Activated T-cell treated with anti-CD3 and anti-CD28 coated beads for 1 hour (primary cell): ENCODE results near the gene KIF26A.

Experiments
- DNase-seq: peaks from one replicate; pipeline ENCODE4 v3.0.0-alpha.2; 2020; ENCODE audit warnings: low read depth

The KIF26A gene

DNA sequence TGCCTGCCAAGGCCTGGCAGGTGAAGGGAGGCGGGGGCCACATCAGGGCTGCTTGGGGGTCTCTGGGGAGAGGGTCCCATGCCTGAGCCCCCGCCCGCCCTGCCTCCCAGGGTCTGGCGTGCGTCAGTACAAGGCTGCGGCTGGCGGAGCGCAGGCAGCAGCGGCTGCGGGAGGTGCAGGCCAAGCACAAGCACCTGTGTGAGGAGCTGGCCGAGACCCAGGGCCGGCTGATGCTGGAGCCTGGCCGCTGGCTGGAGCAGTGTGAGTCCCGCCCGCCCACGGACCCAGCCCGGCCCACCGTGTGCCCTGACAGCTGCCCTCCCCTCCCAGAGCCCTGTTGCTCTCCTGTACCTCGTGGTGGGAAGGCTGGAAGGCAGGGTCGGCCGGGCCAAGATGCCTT, 40.7 kb downstream of the KIF26A start:
- no peak for DNase-seq

DNA sequence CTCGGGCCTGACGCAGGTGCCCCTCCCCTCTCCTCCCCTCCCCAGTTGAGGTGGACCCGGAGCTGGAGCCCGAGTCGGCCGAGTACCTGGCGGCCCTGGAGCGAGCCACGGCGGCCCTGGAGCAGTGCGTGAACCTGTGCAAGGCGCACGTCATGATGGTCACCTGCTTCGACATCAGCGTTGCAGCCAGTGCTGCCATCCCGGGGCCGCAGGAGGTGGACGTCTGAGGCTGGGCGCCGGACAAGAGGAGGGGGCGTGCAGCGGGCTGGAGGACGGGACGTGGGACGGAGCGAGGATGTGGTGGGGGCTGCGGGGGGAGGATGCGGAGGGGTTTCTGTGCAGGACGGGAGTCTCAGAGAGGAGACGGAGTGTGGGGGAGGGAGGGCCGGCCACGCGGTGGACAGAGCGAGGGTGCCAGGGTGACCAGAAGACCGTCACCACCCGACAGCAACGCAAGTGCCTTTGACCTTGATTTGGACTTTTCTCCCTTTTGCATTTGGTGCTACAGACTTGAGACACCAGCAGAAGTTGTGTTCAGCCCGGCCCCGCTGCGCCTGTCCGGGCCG, 41.3 kb downstream of the KIF26A start:
- no peak for DNase-seq

- no peak for DNase-seq
Observed at GRCh38 chr14:104180561-104181165, 42.3 kb downstream of the KIF26A start.

- DNase-seq, result no peak
Observed at GRCh38 chr14:104181761-104182530, 43.6 kb downstream of the KIF26A start.

DNA sequence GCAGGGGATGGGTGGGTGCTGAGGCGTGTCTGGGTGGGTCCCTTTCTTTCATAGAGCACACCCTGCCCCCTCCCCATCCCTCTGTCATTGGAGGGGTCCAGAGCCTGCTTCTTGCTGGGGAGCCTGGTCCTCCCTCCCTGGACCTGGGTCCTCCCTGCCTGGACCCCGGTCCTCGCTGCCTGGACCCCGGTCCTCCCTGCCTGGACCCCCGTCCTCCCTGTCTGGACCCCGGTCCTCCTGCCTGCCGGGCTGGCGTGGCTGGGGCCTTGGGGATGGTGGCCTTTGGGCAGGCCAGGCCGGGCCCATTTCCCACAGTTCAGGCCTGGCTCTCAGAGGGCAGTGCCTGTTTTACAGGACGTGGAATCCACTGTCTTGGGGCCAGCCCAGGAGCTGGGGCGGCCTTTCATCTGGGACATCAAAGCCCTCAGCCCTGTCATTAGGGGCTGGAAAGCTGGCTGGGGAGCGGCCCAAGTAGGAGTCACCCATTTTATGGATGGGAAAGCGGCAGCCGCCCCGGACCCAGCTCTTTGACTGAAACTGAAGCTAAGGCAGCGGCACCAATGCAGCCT, 44.6 kb downstream of the KIF26A start:
- no peak for DNase-seq

GRCh38 chr14:104183796-104184195, 45.4 kb downstream of the KIF26A start:
- DNase-seq, result no peak

DNA sequence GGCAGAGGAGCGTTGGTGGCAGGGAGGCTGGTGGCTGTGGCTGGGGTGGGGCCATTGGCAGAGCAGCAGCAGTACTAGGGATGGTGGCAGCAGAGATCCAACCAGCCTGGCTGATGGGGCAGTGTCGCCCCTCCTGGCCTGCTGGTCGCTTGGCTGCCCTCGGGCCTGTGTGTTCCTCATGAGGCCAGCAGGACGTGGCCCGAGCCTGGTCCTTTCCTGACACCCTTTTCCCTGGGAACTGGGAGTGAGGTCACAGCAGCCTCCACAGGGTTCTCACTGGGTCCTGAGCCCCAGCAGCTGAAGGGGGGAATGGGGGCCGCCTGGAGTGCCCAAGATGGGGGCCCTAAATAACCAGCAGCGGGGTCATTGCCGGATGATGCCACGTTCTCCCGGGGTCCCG, 46.1 kb downstream of the KIF26A start:
- no peak for DNase-seq

- DNase-seq, result no peak
Observed at GRCh38 chr14:104184911-104185499, 46.6 kb downstream of the KIF26A start.

DNA sequence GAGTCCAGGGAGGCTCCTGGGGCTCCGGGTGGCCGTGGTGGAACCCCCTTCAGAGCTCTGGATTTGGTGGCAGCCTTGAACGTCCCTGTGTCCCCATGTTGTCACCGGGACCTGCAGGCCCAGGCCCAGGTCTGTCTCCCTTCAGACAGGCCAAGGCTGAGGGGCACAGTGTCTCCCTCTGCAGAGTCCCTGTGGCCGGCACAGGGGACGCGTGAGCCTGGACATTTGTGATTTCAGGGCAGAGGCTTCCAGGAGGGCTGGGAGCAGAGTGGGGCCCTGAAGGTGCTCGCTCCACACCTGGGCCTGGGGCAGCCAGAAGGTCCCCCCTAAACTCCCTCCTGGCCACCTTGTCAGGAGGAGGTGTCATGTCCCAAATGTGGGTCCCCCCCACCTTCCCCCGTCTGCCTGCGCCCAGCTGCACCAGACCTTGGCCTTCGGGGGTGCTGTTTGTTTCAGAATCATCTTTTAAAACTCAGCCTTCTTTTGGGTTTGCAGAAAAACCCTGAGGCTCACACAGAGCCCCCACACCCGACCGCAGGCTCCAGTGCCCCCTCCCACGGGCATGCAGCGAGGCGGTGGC, 47.6 kb downstream of the KIF26A start:
- DNase-seq, result no peak

DNA sequence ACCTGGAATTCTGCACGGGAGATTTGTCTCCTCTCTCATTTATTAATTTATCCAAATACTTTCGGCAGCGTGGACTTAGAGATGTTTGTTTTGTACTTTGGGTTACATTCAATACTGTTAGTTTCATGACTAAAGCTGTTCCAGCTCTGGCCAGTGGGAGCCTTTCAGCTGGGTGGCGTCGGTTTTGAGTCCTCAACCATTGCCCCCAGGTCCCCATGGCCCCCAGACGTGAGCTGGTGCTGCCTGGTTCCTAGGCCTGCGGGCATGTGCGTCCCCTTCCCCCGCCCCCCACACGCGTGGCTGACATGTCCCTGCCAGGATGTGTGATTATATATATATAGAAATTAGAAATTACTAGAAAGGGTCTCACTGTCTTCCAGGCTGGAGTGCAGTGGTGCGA, 48.2 kb downstream of the KIF26A start:
- DNase-seq, result no peak

GRCh38 chr14:104187121-104187889, 48.9 kb downstream of the KIF26A start:
- no peak for DNase-seq

- no peak for DNase-seq
Observed at GRCh38 chr14:104187931-104188726, 49.7 kb downstream of the KIF26A start.

DNA sequence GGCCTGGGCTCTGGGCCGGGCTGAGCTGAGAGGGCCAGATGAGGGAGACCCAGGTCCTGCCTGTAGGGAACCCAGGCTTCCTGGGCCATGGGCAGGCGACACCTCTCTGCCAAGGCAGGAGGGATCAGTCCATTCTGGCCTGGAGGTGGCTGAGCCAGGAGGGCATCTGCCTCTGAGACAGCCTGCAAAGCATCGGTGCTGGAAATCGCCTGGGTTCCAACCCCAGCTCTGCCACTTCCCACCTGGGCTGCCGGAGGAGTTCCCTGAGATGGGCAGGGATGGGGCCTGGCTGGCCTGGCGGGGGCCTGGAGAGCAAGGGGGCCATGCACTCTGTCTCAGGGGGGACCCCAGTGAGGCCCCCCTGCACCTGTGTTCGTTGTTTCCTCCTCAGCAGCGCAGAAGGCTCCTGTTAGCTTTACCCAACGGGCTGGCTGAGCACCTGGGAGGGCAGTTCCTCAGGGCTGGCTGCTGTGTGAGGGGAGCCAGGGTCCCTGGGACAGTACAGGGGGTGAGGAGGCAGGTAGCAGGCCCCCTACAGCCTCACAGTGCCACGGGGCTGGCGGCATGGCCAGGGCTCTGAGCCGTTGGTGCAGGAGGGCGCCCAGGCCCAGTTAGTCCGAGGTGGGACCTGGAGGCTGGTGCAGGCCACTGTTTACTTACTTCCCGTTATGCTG, 50.5 kb downstream of the KIF26A start:
- DNase-seq, result no peak

- DNase-seq, result no peak
Observed at GRCh38 chr14:104189629-104190335, 51.4 kb downstream of the KIF26A start.

DNA sequence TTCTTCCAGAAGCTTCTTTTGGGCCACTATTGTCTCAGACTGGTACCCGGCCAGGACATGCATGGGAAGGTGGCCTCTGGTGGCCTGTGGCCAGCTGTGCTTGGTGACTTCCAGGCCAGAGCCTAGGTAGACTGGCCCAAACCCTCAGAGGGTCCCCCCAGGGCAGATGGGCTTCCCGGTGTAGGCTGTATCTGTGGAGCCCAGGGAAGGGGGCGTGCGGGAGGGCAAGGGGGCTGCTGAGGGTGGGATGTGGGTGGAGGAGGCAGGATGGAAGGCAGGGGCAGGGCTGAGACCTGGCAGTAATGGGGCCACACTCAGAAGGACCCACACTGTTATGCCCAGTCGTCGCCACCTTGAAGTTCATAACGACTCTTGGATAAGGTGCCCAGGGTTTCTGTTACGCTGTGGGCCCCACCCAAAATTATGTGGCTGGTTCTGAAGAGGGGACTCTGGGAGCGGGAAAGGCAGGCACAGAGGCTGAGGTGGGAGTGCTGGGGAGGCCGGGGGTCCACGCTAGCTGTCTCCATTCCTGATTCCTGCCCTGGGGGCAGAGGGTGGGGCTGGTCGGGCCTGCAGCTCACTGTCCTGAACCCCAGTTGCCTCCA, 52.1 kb downstream of the KIF26A start:
- DNase-seq, result no peak

- no peak for DNase-seq
Observed at GRCh38 chr14:104191409-104191997, 53.1 kb downstream of the KIF26A start.

- no peak for DNase-seq
Observed at GRCh38 chr14:104192146-104192882, 53.9 kb downstream of the KIF26A start.

DNA sequence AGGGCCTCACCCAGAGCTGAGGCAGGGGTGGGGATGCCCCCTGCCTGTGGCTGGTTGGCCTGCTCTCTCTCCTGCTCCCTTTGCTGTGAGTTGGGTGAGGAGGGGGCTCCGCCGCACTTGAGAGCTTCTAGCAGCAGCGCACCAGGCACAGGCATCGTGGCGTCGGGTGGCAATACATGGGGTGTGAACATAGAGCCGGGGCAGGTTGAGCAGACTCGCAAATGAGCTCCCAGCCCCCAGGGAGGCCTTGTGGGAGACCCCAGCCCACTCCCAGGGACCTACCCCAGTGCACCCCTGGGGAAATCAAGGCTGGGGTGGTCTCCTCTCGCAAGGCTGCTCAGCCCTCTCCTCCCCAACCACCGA, 54.5 kb downstream of the KIF26A start:
- no peak for DNase-seq
